ENCODE measurements around the gene SIVA1. TPM values are rescaled to one million over a fixed set of nuclear protein-coding genes. Genes with fewer than 3 reads are reported as not detected.

Gene SIVA1
- total RNA-seq, 2 donors from 2014 or later = 218 to 320 TPM

DNA sequence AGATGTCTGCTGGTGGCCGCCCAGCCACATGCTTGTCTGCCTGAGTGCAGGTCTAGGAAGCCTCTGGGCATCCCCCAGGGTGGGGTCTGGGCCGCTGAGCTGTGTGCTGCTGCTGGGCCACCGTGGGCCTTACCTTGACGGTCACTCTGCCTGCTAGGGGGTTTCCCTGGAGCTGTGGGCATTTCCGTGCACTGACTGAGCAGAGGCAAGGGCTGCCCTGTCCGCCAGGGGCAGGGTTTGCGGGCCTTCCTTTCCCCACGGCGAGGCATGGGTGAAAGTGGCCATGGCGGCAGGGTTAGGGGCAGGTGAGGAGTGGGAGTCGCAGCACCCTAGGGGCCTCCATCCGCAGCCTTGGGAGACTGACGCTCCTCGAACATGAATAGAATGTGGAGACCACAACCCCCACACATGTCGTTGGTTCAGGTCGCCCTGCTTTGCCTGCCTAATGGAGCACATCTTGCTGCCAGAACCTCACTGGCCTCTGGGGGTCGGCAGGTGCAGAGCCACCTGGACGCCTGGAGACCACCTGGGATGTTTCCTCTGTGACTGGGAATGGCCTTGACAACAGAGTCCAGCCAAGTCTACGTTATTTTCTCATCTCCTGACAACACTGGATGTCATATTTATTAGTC, 50.4 kb downstream of the SIVA1 start:
- DNase-seq (ENCODE audit: low spot score) (no peak), ATAC-seq (ENCODE audit: insufficient number of reproducible peaks, low FRiP score, low read depth) (no peak)
- no peaks in the 10 kb centered on the region for H3K27me3 ChIP-seq (replicated peaks; ENCODE audit: insufficient read depth)
- TF ChIP-seq, protein P1, sequence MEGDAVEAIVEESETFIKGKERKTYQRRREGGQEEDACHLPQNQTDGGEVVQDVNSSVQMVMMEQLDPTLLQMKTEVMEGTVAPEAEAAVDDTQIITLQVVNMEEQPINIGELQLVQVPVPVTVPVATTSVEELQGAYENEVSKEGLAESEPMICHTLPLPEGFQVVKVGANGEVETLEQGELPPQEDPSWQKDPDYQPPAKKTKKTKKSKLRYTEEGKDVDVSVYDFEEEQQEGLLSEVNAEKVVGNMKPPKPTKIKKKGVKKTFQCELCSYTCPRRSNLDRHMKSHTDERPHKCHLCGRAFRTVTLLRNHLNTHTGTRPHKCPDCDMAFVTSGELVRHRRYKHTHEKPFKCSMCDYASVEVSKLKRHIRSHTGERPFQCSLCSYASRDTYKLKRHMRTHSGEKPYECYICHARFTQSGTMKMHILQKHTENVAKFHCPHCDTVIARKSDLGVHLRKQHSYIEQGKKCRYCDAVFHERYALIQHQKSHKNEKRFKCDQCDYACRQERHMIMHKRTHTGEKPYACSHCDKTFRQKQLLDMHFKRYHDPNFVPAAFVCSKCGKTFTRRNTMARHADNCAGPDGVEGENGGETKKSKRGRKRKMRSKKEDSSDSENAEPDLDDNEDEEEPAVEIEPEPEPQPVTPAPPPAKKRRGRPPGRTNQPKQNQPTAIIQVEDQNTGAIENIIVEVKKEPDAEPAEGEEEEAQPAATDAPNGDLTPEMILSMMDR (IDR thresholded peaks at IDR 0.05) = no peak
- no peak overlapping the region for H3K4me3 ChIP-seq
- H3K4me1 ChIP-seq (ENCODE audit: control insufficient read depth in 1 of 2, low read depth in 2 of 2) = peaks cover 11 to 33% of the 10 kb centered on the region in 2 donors
- no peak overlapping the region for H3K27ac ChIP-seq
- H3K9me3 ChIP-seq = no peaks in the 10 kb centered on the region
- H3K36me3 ChIP-seq = no peaks in the 10 kb centered on the region

DNA sequence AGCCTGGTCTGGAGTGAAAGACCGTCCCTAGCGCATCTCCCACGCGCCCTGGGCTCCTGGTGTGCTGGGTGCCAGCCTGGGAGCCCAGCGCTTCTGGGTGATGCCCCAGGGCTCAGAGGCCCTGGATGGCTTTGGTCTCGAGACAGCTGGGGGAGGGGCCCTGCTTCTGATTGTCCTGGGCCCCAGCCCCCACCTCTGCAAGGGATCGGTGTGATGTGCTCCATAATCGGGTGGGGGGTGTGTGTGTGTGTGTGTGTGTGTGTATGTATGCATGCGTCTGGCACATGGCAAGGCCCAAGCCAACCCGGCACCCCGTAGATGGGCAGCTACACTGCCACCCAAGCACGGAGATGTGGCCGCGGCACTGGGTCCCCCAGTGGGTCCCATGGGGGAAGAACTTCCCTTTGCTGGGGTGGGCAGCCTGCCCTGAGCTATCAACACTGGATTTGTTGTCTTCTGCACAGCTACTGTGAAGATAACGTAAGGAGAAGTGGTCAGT, 51.0 kb downstream of the SIVA1 start:
- no peaks in the 10 kb centered on the region for H3K9me3 ChIP-seq
- no peak overlapping the region for H3K27ac ChIP-seq
- no peak for ATAC-seq (ENCODE audit: insufficient number of reproducible peaks, low FRiP score, low read depth)
- H3K4me1 ChIP-seq (ENCODE audit: control insufficient read depth in 1 of 2, low read depth in 2 of 2) = peaks cover 11 to 33% of the 10 kb centered on the region in 2 donors
- TF ChIP-seq, protein P1 (IDR thresholded peaks at IDR 0.05) = no peak
- no peak overlapping the region for H3K4me3 ChIP-seq
- H3K27me3 ChIP-seq (replicated peaks; ENCODE audit: insufficient read depth) = no peaks in the 10 kb centered on the region
- no peak for DNase-seq (ENCODE audit: low spot score)
- H3K36me3 ChIP-seq = no peaks in the 10 kb centered on the region

DNA sequence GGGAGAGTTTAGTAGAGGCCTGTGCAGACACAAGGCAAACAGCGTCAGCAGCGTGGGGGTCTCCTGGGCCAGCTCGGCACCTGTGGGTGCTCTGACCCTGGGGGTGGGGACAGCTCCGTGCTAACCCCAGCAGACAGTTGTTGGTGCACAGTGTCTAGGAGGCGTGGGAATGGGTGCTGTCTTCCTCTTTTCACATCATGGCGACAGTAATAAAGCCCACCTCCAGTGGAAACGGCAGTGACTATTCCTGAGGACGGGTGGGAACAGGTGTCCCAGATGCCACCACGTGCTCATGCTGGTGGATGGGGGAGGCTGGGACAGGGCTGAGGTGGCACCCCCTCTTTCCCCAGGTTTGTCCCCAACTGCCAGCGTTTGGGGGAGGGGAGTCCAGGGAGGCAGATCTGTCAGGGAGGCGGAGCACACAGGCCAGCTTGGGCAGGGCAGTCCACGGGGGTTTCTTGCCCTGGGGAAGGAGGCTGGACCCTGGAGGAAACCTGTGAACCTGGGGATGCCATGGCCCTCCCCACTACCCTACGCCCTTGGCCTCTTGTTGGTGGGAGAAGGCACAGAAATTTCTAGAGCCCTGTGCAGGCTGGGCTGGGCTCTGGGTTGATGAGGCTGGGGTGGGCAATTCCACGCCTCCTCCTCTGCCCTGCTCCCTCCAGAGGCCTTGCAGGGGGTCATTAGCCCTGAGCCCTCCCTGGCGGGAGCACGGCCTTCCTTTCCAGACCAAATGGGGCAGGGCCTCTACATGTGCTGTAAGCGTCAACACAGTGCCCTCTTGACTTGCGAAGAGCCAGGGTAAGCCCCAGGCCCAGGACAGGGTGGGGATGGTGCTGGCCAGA, 51.8 kb downstream of the SIVA1 start:
- no peaks in the 10 kb centered on the region for H3K36me3 ChIP-seq
- TF ChIP-seq, protein P1 (IDR thresholded peaks at IDR 0.05) = no peak
- H3K27ac ChIP-seq = no peak overlapping the region
- H3K4me1 ChIP-seq (ENCODE audit: control insufficient read depth in 1 of 2, low read depth in 2 of 2) = peaks cover 9 to 31% of the 10 kb centered on the region in 2 donors
- DNase-seq (ENCODE audit: low spot score) (no peak), ATAC-seq (ENCODE audit: insufficient number of reproducible peaks, low FRiP score, low read depth) (no peak)
- H3K9me3 ChIP-seq = no peaks in the 10 kb centered on the region
- no peaks in the 10 kb centered on the region for H3K27me3 ChIP-seq (replicated peaks; ENCODE audit: insufficient read depth)
- no peak overlapping the region for H3K4me3 ChIP-seq

DNA sequence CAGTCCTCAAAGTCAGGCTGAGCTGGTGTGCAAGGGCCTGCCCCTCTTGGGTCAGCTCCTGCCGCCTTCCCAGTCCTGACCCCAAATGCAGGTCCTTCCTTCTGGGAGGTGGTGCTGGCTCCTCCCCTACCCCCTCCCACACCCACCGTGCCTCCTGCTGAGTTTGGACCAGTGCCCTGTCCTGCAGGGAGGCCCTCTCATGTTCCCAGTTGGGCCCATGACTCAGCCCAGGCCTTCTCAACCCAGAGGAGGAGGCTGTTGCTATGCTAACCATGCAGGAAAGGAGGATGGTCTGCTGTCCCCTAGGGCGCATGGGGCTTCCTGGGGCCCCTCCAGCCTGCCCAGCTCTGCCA, 52.4 kb downstream of the SIVA1 start:
- no peaks in the 10 kb centered on the region for H3K36me3 ChIP-seq
- DNase-seq (ENCODE audit: low spot score) = no peak
- TF ChIP-seq, protein P1 (IDR thresholded peaks at IDR 0.05) = no peak
- no peak overlapping the region for H3K27ac ChIP-seq
- ATAC-seq (ENCODE audit: insufficient number of reproducible peaks, low FRiP score, low read depth) = no peak
- no peaks in the 10 kb centered on the region for H3K27me3 ChIP-seq (replicated peaks; ENCODE audit: insufficient read depth)
- H3K4me1 ChIP-seq (ENCODE audit: control insufficient read depth in 1 of 2, low read depth in 2 of 2) = peaks cover 8 to 29% of the 10 kb centered on the region in 2 donors
- no peaks in the 10 kb centered on the region for H3K9me3 ChIP-seq
- no peak overlapping the region for H3K4me3 ChIP-seq

DNA sequence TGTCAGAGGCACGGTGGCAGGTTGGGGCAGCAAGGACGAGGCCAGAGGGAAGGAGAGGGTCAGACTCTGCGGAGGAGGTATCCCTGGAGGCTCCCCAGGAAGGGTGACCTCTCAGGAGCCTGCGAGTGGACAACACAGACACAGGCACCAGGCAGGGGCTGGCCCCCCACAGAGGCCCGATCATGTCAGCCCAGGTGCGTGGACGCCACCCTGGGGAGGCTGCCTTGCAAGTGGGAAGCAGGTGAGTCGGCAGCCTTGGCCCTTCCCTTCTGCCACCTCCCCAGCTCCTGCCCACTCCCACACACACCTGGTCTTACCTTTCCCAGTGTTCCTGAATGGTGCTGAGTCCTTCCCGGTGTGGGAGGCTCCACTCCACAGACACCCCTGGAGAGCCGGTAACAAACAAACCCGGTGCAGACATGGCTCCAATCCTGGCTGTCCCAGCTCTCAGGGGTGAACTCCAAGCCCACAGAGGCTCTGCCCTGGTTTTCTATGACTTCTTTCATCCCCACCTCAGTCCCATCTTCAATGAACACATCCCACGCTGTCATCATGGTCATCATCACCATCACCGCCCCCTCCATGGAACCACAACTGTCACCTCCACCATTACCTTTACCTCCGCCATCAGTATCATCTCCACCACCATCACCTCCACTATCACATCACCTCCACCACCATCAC, 53.1 kb downstream of the SIVA1 start:
- DNase-seq (ENCODE audit: low spot score) = no peak
- no peaks in the 10 kb centered on the region for H3K36me3 ChIP-seq
- no peak overlapping the region for H3K4me3 ChIP-seq
- ATAC-seq (ENCODE audit: insufficient number of reproducible peaks, low FRiP score, low read depth) = no peak
- TF ChIP-seq, protein P1 (IDR thresholded peaks at IDR 0.05) = no peak
- no peaks in the 10 kb centered on the region for H3K27me3 ChIP-seq (replicated peaks; ENCODE audit: insufficient read depth)
- H3K4me1 ChIP-seq (ENCODE audit: control insufficient read depth in 1 of 2, low read depth in 2 of 2) = peaks cover 8 to 29% of the 10 kb centered on the region in 2 donors
- H3K27ac ChIP-seq = no peak overlapping the region
- no peaks in the 10 kb centered on the region for H3K9me3 ChIP-seq
